ENCODE data around the gene C1orf94.

C1orf94 gene

DNA sequence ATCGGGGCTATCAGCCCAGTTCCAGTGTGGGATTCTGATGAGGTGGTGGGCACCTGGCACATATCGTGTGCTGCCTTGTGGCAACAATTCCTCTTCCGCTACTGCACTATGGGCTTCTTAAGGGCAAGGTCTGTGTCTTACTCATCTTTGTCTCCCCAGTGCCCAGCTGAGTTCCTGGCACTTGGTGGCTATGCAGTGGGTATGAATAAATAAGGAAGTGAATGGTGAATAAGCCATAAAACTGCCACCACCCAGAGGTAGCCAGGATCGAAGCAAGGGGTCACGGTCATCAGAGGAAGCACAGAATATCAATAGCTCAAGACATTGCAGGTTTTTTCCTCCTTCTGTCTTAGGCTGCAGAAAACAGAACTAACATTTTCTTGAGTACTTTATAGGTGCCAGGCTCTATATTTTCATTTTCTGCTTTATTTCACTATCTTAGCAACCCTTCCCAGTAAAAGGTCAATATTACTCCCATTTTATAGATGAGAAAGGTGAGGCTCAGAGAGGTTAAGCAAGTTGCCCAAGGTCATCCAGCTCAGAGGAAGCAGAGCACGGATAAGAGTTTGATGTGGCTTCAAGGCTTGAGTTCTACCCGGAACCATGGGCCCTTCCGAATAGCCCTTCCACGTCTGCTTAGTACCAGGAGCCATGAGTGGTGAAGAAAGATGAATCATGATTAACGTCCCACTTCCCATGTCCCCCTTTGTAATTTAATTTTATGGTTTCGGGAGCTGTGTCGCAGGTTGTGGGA lies 10.2 kb downstream of the C1orf94 start:
- Histone ChIP-seq H3K36me3 (no peaks in the 10 kb centered on the region), H3K27ac (no peak overlapping the region), H3K4me3 (ENCODE audit: low read depth in 1 of 2, low read length in 1 of 2) (no peak overlapping the region), H3K9me3 (no peaks in the 10 kb centered on the region), H3K27me3 (peaks cover 25% of the 10 kb centered on the region), H3K4me1 (ENCODE audit: control insufficient read depth in 1 of 2, insufficient read depth in 1 of 2, low read depth in 1 of 2, low read length in 1 of 2) (no peaks in the 10 kb centered on the region)
- TF ChIP-seq, protein P1, sequence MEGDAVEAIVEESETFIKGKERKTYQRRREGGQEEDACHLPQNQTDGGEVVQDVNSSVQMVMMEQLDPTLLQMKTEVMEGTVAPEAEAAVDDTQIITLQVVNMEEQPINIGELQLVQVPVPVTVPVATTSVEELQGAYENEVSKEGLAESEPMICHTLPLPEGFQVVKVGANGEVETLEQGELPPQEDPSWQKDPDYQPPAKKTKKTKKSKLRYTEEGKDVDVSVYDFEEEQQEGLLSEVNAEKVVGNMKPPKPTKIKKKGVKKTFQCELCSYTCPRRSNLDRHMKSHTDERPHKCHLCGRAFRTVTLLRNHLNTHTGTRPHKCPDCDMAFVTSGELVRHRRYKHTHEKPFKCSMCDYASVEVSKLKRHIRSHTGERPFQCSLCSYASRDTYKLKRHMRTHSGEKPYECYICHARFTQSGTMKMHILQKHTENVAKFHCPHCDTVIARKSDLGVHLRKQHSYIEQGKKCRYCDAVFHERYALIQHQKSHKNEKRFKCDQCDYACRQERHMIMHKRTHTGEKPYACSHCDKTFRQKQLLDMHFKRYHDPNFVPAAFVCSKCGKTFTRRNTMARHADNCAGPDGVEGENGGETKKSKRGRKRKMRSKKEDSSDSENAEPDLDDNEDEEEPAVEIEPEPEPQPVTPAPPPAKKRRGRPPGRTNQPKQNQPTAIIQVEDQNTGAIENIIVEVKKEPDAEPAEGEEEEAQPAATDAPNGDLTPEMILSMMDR (IDR thresholded peaks at IDR 0.05), result no peak

DNA sequence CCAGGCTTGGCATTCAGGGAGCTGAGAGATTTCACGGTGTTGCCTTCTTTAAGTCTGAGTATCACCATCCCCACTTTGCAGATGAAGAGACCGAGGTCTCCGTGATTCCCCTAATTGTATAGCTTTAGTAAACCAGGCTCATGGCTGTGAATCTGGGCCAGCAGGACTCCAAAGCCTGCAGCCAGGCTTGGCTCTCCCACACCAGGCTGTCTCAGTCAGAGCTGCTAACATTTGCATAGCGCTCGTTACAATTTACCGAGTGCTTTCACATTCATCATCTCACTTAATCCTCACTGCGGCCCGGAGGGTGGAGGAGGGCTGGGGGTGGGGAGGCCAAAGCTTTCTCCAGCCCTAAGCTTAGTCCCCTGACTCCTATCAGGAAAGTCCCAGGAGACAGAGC lies 11.7 kb downstream of the C1orf94 start:
- TF ChIP-seq, protein P1 (IDR thresholded peaks at IDR 0.05), result no peak
- Histone ChIP-seq H3K4me3 (ENCODE audit: low read depth in 1 of 2, low read length in 1 of 2) (no peak overlapping the region), H3K4me1 (ENCODE audit: control insufficient read depth in 1 of 2, insufficient read depth in 1 of 2, low read depth in 1 of 2, low read length in 1 of 2) (no peaks in the 10 kb centered on the region), H3K36me3 (no peaks in the 10 kb centered on the region), H3K27ac (no peak overlapping the region), H3K27me3 (peaks cover 25% of the 10 kb centered on the region), H3K9me3 (no peaks in the 10 kb centered on the region)

DNA sequence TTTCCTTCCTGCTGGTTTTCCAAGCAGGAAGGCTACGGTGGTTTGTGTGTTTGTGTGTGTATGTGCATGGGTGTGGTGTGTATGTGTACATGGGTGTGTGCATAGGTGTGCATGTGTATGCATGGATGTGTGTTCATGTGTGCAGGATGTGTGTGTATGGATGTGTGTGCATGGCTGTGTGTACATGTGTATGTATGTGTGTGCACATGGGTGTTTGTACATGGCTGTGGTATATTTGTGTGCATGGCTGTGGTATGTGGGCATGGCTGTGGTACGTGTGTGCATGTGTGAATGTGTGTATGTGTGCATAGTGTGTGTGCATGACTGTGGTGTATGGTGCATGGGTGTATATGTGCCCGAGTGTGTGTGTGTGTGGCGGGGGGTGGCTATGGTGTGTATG lies 12.3 kb downstream of the C1orf94 start:
- H3K9me3 ChIP-seq, result no peaks in the 10 kb centered on the region
- no peak overlapping the region for H3K27ac ChIP-seq
- peaks cover 25% of the 10 kb centered on the region for H3K27me3 ChIP-seq
- no peak overlapping the region for H3K4me3 ChIP-seq (ENCODE audit: low read depth in 1 of 2, low read length in 1 of 2)
- no peaks in the 10 kb centered on the region for H3K36me3 ChIP-seq
- no peaks in the 10 kb centered on the region for H3K4me1 ChIP-seq (ENCODE audit: control insufficient read depth in 1 of 2, insufficient read depth in 1 of 2, low read depth in 1 of 2, low read length in 1 of 2)
- TF ChIP-seq, protein P1 (IDR thresholded peaks at IDR 0.05), result no peak

DNA sequence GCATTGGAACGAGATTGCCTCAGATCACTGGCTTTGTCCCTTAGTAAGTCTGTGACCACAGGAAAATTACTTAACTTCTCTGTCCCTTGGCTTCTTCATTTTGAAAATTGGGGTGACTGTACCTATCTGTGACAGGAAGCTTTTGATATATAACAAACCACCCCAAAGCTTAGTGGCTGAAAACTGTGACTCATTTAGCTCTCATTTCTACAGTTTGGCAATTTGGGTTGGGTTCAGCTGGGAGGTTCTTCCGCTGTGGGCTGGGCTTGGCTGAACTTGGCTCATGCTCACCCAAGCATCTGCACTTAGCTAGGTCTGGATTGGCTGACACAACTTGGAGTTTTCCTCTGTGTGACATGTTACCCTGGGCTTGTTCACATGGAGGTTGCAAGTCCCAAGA lies 14.0 kb downstream of the C1orf94 start:
- Histone ChIP-seq H3K36me3 (no peaks in the 10 kb centered on the region), H3K9me3 (no peaks in the 10 kb centered on the region), H3K27ac (no peak overlapping the region), H3K4me1 (ENCODE audit: control insufficient read depth in 1 of 2, insufficient read depth in 1 of 2, low read depth in 1 of 2, low read length in 1 of 2) (no peaks in the 10 kb centered on the region), H3K4me3 (ENCODE audit: low read depth in 1 of 2, low read length in 1 of 2) (no peak overlapping the region), H3K27me3 (peaks cover 25% of the 10 kb centered on the region)
- TF ChIP-seq, protein P1 (IDR thresholded peaks at IDR 0.05), result no peak

DNA sequence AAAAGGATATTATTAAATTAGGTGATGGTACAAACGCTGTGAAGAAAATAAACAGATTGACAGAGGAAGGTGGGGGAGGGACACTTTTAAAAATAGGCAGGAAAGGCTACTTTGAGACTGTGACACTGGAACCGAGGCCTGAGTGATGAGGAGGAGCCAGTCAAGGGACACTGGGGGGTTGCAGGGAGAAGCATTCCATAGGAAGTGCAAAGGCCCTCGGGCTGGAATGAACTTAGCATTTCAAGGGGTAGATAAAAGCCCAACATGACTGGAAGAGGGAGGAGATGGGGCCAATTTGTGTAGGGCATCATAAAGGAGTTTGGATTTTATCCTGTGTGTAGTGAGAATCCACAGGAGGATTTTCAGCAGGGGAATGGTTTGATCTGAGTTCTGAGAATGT lies 15.9 kb downstream of the C1orf94 start:
- TF ChIP-seq, protein P1 (IDR thresholded peaks at IDR 0.05), result no peak
- Histone ChIP-seq H3K27ac (no peak overlapping the region), H3K9me3 (no peaks in the 10 kb centered on the region), H3K4me1 (ENCODE audit: control insufficient read depth in 1 of 2, insufficient read depth in 1 of 2, low read depth in 1 of 2, low read length in 1 of 2) (no peaks in the 10 kb centered on the region), H3K4me3 (ENCODE audit: low read depth in 1 of 2, low read length in 1 of 2) (no peak overlapping the region), H3K27me3 (peaks cover 19% of the 10 kb centered on the region), H3K36me3 (no peaks in the 10 kb centered on the region)

All from neutrophil (primary cell).